ENCODE data around the gene FZD7.

DNA sequence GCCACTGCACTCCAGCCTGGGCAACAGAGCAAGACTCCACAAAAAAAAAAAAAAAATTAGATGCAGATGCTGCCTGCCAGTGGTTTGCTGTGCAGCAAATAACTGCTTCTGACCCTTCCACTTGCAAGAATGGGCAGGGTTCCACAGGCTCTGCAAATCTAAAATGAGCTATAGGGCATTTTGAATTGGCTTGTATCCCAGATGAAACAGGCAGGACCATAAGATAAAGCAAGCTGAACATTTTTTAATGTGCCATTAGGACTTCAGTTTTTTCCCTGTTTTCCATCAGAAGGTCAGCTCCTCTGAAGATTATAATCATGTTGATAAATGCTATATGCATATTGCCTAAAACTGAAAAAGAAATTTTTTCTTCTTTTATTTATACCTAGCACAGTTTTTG is 15.7 kb upstream of the FZD7 start:
- TF ChIP-seq, protein P1, sequence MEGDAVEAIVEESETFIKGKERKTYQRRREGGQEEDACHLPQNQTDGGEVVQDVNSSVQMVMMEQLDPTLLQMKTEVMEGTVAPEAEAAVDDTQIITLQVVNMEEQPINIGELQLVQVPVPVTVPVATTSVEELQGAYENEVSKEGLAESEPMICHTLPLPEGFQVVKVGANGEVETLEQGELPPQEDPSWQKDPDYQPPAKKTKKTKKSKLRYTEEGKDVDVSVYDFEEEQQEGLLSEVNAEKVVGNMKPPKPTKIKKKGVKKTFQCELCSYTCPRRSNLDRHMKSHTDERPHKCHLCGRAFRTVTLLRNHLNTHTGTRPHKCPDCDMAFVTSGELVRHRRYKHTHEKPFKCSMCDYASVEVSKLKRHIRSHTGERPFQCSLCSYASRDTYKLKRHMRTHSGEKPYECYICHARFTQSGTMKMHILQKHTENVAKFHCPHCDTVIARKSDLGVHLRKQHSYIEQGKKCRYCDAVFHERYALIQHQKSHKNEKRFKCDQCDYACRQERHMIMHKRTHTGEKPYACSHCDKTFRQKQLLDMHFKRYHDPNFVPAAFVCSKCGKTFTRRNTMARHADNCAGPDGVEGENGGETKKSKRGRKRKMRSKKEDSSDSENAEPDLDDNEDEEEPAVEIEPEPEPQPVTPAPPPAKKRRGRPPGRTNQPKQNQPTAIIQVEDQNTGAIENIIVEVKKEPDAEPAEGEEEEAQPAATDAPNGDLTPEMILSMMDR (IDR thresholded peaks at IDR 0.05; ENCODE audit: insufficient read depth, low read length) = no peak
- TF ChIP-seq POLR2AphosphoS5 (IDR thresholded peaks at IDR 0.05; ENCODE audit: low read depth) (no peak), SPI1 (IDR thresholded peaks at IDR 0.05; ENCODE audit: borderline replicate concordance, low read depth) (no peak)

All from HL-60 (cell line).